Kidney (tissue), 14 donors: ENCODE results near the gene CD4. TPM values are rescaled to one million over a fixed set of nuclear protein-coding genes. Genes with fewer than 3 reads are reported as not detected.

Experiments
- DNase-seq, 5 donors: peaks; one replicate each; pipeline ENCODE4 v3.0.0-alpha.2; 2013 to 2020
- FAIRE-seq: peaks from 2 replicates; lab custom pipeline; 2012; peaks lifted over from hg19 to GRCh38; lab: Jason Lieb, UNC
- H3K27ac ChIP-seq, 2 donors: one replicate each; pipeline ENCODE4 v1.7.0; 2013; ENCODE audit warnings: low read depth in 2 of 2, low read length in 2 of 2, inconsistent platforms in 1 of 2
- H3K27me3 ChIP-seq: one replicate; pipeline ENCODE4 v1.7.1; 2013; ENCODE audit warnings: low read length, inconsistent platforms; ENCODE audit not compliant: control insufficient read depth, insufficient read depth
- H3K36me3 ChIP-seq, 3 donors: one replicate each; pipeline versions ENCODE4 v1.7.0 to v1.7.1; 2013; ENCODE audit warnings: low read length in 3 of 3, control low read depth in 1 of 3, inconsistent platforms in 1 of 3; ENCODE audit not compliant: insufficient read depth in 3 of 3, control insufficient read depth in 2 of 3
- H3K4me1 ChIP-seq, 3 donors: one replicate each; pipeline versions ENCODE4 v1.7.0 to v1.7.1; 2013; ENCODE audit warnings: low read length in 3 of 3, inconsistent platforms in 1 of 3, low read depth in 1 of 3; ENCODE audit not compliant: control insufficient read depth in 2 of 3, insufficient read depth in 2 of 3
- H3K4me3 ChIP-seq, 3 donors: one replicate each; pipeline versions ENCODE4 v1.7.0 to v1.8.1; 2013; ENCODE audit warnings: low read length in 3 of 3, control low read depth in 1 of 3, inconsistent platforms in 1 of 3
- H3K9ac ChIP-seq, 3 donors: one replicate each; pipeline versions ENCODE4 v1.7.0 to v1.7.1; 2013; ENCODE audit warnings: low read length in 3 of 3, control low read depth in 1 of 3, inconsistent platforms in 1 of 3
- H3K9me3 ChIP-seq, 3 donors: one replicate each; pipeline versions ENCODE4 v1.7.0 to v1.7.1; 2013; ENCODE audit warnings: low read length in 3 of 3, control low read depth in 1 of 3, inconsistent platforms in 1 of 3; ENCODE audit not compliant: control insufficient read depth in 2 of 3, insufficient read depth in 1 of 3
- CTCF ChIP-seq: IDR thresholded peaks from 3 replicates; pipeline ENCODE4 v1.5.1; 2012; ENCODE audit warnings: mild to moderate bottlenecking, moderate library complexity, borderline replicate concordance; ENCODE audit not compliant: insufficient read depth; ENCODE audit errors: extremely low read depth
- intact Hi-C: fragments of 100-400 bp; cut with DNase I; formaldehyde crosslinking; loops from one replicate; pipeline ENCODE4 v1.11.1; 2022
- polyA plus RNA-seq: library from polyadenylated mRNA; stranded (reverse); fragments of 350-450 nt; fragmentation: Illumina TruSeq; extraction: RNeasy Lipid Tissue Mini Kit (QIAGEN cat#74804); gene quantifications from one replicate; pipeline ENCODE4 v1.2.3, GENCODE V29; 2014; ENCODE audit warnings: low read depth, low replicate concordance; ENCODE audit not compliant: insufficient read depth
- total RNA-seq: library from RNA; stranded (reverse); fragmentation: NEBNext Ultra II Directional; extraction: Animal tissue kit (Norgen Biotek cat#: 25700); gene quantifications from one replicate; pipeline ENCODE4 v1.2.1, GENCODE V29; 2021
- donor health status: control.
- donor health status: control.
- donor health status: control.
- donor health status: control.
- donor health status: control.
- donor health status: DM: yes; HTN: yes; CAD: no.
- donor health status: Normal renal cell carcinoma (clear cell type).

Gene CD4
- total and polyA plus RNA-seq, 2 donors from 2014 or later: 12.2 to 38.1 TPM

GRCh38 chr12:6782850-6783566 lies 6.3 kb upstream of the CD4 start:
- no peak for FAIRE-seq

GRCh38 chr12:6783828-6784227 lies 5.5 kb upstream of the CD4 start:
- Histone ChIP-seq H3K36me3 (no peaks in the 10 kb centered on the region), H3K27me3 (no peaks in the 10 kb centered on the region), H3K4me1 (peaks cover 0 to 10% (median 8%) of the 10 kb centered on the region in 3 donors), H3K4me3 (no peak overlapping the region), H3K9me3 (no peaks in the 10 kb centered on the region), H3K9ac (no peak overlapping the region), H3K27ac (no peak overlapping the region)
- no peak for DNase-seq
- no peak for FAIRE-seq
- intact Hi-C loops: no loop called here
- no peak for TF ChIP-seq CTCF

More at GRCh38 chr12:6782850-6783566, 6.3 kb upstream of the CD4 start:
- Histone ChIP-seq H3K4me3 (no peak overlapping the region), H3K9me3 (no peaks in the 10 kb centered on the region), H3K9ac (no peak overlapping the region), H3K36me3 (no peaks in the 10 kb centered on the region), H3K4me1 (peaks cover 0 to 12% (median 10%) of the 10 kb centered on the region in 3 donors), H3K27ac (no peak overlapping the region), H3K27me3 (no peaks in the 10 kb centered on the region)
- no peak for DNase-seq
- intact Hi-C loops: no loop called here
- TF ChIP-seq CTCF: no peak

GRCh38 chr12:6784296-6784695 lies 5.0 kb upstream of the CD4 start:
- TF ChIP-seq CTCF: no peak
- DNase-seq (no peak), FAIRE-seq (no peak)
- Histone ChIP-seq H3K9ac (no peak overlapping the region), H3K4me1 (peaks cover 0 to 7% (median 6%) of the 10 kb centered on the region in 3 donors), H3K27me3 (no peaks in the 10 kb centered on the region), H3K9me3 (no peaks in the 10 kb centered on the region), H3K4me3 (no peak overlapping the region), H3K27ac (no peak overlapping the region), H3K36me3 (no peaks in the 10 kb centered on the region)
- intact Hi-C loops: no loop called here
